Lung (tissue), 12 donors: ENCODE results near the gene CDA. TPM values are rescaled to one million over a fixed set of nuclear protein-coding genes. Genes with fewer than 3 reads are reported as not detected.

Source experiments
- ATAC-seq: fragments of 200-7000 bp; cut with Tn5 transposase; one replicate; pipeline ENCODE4 v1.9.1; 2020; ENCODE audit warnings: moderate number of reproducible peaks; ENCODE audit not compliant: insufficient read depth, low FRiP score
- DNase-seq, 3 donors: peaks; one replicate each; pipeline ENCODE4 v3.0.0-alpha.2; 2013 to 2017
- H3K27ac ChIP-seq, 2 donors: one replicate each; pipeline ENCODE4 v1.5.1; 2013; ENCODE audit warnings: mild to moderate bottlenecking in 2 of 2, moderate library complexity in 2 of 2, control low read depth in 1 of 2, inconsistent platforms in 1 of 2, low read depth in 1 of 2, low read length in 1 of 2
- H3K27me3 ChIP-seq, 3 donors: one replicate each; pipeline ENCODE4 v1.5.1; 2013; ENCODE audit warnings: low read length in 2 of 3; ENCODE audit not compliant: control insufficient read depth in 3 of 3, insufficient read depth in 3 of 3
- H3K36me3 ChIP-seq, 4 donors: one replicate each; pipeline ENCODE4 v1.5.1; 2013; ENCODE audit warnings: low read length in 4 of 4, mild to moderate bottlenecking in 1 of 4, moderate library complexity in 1 of 4; ENCODE audit not compliant: control insufficient read depth in 4 of 4, insufficient read depth in 4 of 4
- H3K4me1 ChIP-seq, 5 donors: one replicate each; pipeline ENCODE4 v1.5.1; 2013; ENCODE audit warnings: low read length in 5 of 5, mild to moderate bottlenecking in 2 of 5, moderate library complexity in 1 of 5; ENCODE audit not compliant: control insufficient read depth in 5 of 5, insufficient read depth in 5 of 5
- H3K4me3 ChIP-seq: one replicate; pipeline ENCODE4 v1.5.1; 2013; ENCODE audit warnings: mild to moderate bottlenecking, control low read depth, moderate library complexity
- H3K9ac ChIP-seq, 2 donors: one replicate each; pipeline ENCODE4 v1.5.1; 2013; ENCODE audit warnings: low read length in 2 of 2, control low read depth in 1 of 2; ENCODE audit not compliant: insufficient read depth in 1 of 2
- H3K9me3 ChIP-seq, 4 donors: one replicate each; pipeline ENCODE4 v1.5.1; 2013; ENCODE audit warnings: low read length in 3 of 4, mild to moderate bottlenecking in 1 of 4, moderate library complexity in 1 of 4; ENCODE audit not compliant: control insufficient read depth in 4 of 4, insufficient read depth in 3 of 4
- WGBS, 2 donors: extraction: QIAGEN DNeasy Blood & Tissue Kit; methylation state at CpG; one replicate each; pipeline ENCODE4 v1.1.7; 2013; 5-methylcytosine and 5-hydroxymethylcytosine counted together
- polyA plus RNA-seq, 2 donors: library from polyadenylated mRNA; stranded (reverse); fragments of 200-250 nt; gene quantifications; one replicate each; pipeline ENCODE4 v1.2.1, GENCODE V29; 2013
- total RNA-seq, 2 donors: library from RNA; depleted of rRNA in 1 of 2; stranded (reverse); fragments of >200 nt in 1 of 2; gene quantifications; one replicate each; pipeline ENCODE4 v1.2.1, GENCODE V29; 2014 to 2021
- TF ChIP-seq, protein P1 (sequence below): IDR thresholded peaks from 2 replicates; pipeline ENCODE4 v1.5.1; 2012; ENCODE audit warnings: mild to moderate bottlenecking; ENCODE audit errors: control extremely low read depth, extremely low read depth
- donor health status: control.
- donor health status: control.
- donor health status: Bipolar disorder and iron deficiency.
- donor health status: healthy.
- donor health status: DM: yes; HTN: yes; CAD: no.

Gene CDA
- total and polyA plus RNA-seq, 4 donors = 0.40 to 47.5 (median 3.4) TPM

- H3K4me1 ChIP-seq = no peaks in the 10 kb centered on the region
- no peak overlapping the region for H3K9ac ChIP-seq
- H3K36me3 ChIP-seq = no peaks in the 10 kb centered on the region
- WGBS, 2 donors = 73 to 75% methylated on average over 3 of the region's 3 CpGs
- ATAC-seq = no peak
- peaks cover 0 to 2% (median 0%) of the 10 kb centered on the region in 3 donors for H3K27me3 ChIP-seq
- no peak overlapping the region for H3K4me3 ChIP-seq
- DNase-seq = no peak
- no peaks in the 10 kb centered on the region for H3K9me3 ChIP-seq
- no peak overlapping the region for H3K27ac ChIP-seq
- TF ChIP-seq, protein P1, sequence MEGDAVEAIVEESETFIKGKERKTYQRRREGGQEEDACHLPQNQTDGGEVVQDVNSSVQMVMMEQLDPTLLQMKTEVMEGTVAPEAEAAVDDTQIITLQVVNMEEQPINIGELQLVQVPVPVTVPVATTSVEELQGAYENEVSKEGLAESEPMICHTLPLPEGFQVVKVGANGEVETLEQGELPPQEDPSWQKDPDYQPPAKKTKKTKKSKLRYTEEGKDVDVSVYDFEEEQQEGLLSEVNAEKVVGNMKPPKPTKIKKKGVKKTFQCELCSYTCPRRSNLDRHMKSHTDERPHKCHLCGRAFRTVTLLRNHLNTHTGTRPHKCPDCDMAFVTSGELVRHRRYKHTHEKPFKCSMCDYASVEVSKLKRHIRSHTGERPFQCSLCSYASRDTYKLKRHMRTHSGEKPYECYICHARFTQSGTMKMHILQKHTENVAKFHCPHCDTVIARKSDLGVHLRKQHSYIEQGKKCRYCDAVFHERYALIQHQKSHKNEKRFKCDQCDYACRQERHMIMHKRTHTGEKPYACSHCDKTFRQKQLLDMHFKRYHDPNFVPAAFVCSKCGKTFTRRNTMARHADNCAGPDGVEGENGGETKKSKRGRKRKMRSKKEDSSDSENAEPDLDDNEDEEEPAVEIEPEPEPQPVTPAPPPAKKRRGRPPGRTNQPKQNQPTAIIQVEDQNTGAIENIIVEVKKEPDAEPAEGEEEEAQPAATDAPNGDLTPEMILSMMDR = no peak
Measured at GRCh38 chr1:20625176-20626097, 36.5 kb downstream of the CDA start.

DNA sequence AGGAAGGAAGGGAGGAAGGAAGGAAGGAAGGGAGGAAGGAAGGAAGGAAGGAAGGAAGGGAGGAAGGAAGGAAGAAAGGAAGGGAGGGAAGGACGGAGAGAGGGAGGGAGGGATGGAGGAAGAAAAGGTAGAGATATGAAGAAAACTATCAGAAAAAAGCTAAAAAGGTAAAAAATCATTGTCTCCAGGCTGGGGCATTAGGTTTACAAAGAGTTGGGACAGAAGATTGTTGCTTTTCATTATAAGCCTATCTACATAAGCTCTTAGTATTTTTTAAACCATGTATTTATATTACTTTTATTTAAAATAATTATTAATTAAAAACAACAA lies 37.2 kb downstream of the CDA start:
- H3K27ac ChIP-seq = no peak overlapping the region
- peaks cover 0 to 2% (median 0%) of the 10 kb centered on the region in 3 donors for H3K27me3 ChIP-seq
- H3K4me3 ChIP-seq = no peak overlapping the region
- TF ChIP-seq, protein P1 = no peak
- H3K4me1 ChIP-seq = no peaks in the 10 kb centered on the region
- WGBS, 2 donors = 8 to 24% methylated on average over 1 of the region's 1 CpG
- ATAC-seq (no peak), DNase-seq (no peak)
- H3K9me3 ChIP-seq = no peaks in the 10 kb centered on the region
- H3K36me3 ChIP-seq = no peaks in the 10 kb centered on the region
- H3K9ac ChIP-seq = no peak overlapping the region

DNA sequence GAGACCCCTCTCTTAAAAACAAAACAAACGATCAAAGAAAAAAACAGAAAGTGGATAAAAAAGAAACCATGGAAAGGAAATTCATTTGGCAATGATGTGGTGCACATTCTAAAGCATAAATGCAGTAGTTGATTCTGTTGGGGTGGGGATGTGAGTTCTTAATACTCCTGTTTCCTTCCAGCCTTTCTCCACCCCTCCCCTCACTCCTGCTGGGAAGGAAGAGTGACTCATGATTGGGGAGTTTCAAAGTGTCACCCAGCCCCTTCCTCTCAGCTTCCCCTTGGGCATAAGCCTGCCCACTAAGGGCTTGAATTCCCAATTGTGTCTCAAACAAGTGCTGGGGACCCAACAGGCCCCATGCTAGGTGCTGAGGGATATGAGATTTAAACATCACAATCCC lies 37.6 kb downstream of the CDA start:
- DNase-seq (no peak), ATAC-seq (no peak)
- Histone ChIP-seq H3K9ac (no peak overlapping the region), H3K27me3 (peaks cover 0 to 2% (median 0%) of the 10 kb centered on the region in 3 donors), H3K4me3 (no peak overlapping the region), H3K9me3 (no peaks in the 10 kb centered on the region), H3K4me1 (no peaks in the 10 kb centered on the region), H3K27ac (no peak overlapping the region), H3K36me3 (no peaks in the 10 kb centered on the region)
- TF ChIP-seq, protein P1 = no peak
- 69 to 71% methylated on average over 1 of the region's 1 CpG for WGBS, 2 donors
